Mesothelial cell of epicardium (in vitro differentiated cells): ENCODE data around the gene NUP155. TPM values are rescaled to one million over a fixed set of nuclear protein-coding genes. Genes with fewer than 3 reads are reported as not detected.
"Not testable (repeated sequence)": the region's sequence is repeated elsewhere in the genome, so short reads cannot be mapped to it uniquely, and the experiment has no call there.

Source experiments
- DNase-seq, 2 experiments: peaks; one replicate each; pipeline ENCODE4 v3.0.0; 2021; ENCODE audit warnings: low spot score in 2 of 2; ENCODE audit not compliant: unreplicated experiment in 2 of 2
- H3K27ac Mint-ChIP-seq: 2 replicates; pipeline ENCODE4 v1.8.0; 2021; ENCODE audit warnings: mixed read lengths
- H3K27me3 Mint-ChIP-seq: 2 replicates; pipeline ENCODE4 v1.8.0; 2021; ENCODE audit warnings: low read depth, mixed read lengths
- H3K36me3 Mint-ChIP-seq: 2 replicates; pipeline ENCODE4 v1.8.0; 2021; ENCODE audit warnings: mixed read lengths
- H3K4me1 Mint-ChIP-seq: 2 replicates; pipeline ENCODE4 v1.8.0; 2021; ENCODE audit warnings: mixed read lengths
- H3K4me3 Mint-ChIP-seq: 2 replicates; pipeline ENCODE4 v1.8.0; 2021; ENCODE audit warnings: mild to moderate bottlenecking, moderate library complexity, mixed read lengths
- H3K9me3 Mint-ChIP-seq: 2 replicates; pipeline ENCODE4 v1.8.0; 2021; ENCODE audit warnings: mixed read lengths
- CTCF ChIP-seq: fragments of 200-600 bp; sonication (generic); IDR thresholded peaks from one replicate; pipeline ENCODE4 v1.5.0; 2021; ENCODE audit warnings: antibody characterized with exemption; ENCODE audit not compliant: unreplicated experiment
- total RNA-seq: library from RNA; stranded (reverse); gene quantifications from 3 replicates; pipeline ENCODE4 v1.2.1, GENCODE V29; 2021

Gene NUP155
- total RNA-seq, 1 donor from 2014 or later, result 32.9 TPM

GRCh38 chr5:37391591-37391990 is 20.7 kb upstream of the NUP155 start:
- no peak for DNase-seq
- Mint-ChIP-seq H3K4me1 (no peaks in the 10 kb centered on the region), H3K36me3 (peaks cover 24% of the 10 kb centered on the region), H3K4me3 (no peak overlapping the region), H3K27ac (no peak overlapping the region), H3K27me3 (no peaks in the 10 kb centered on the region), H3K9me3 (no peaks in the 10 kb centered on the region)
- no peak for TF ChIP-seq CTCF

DNA sequence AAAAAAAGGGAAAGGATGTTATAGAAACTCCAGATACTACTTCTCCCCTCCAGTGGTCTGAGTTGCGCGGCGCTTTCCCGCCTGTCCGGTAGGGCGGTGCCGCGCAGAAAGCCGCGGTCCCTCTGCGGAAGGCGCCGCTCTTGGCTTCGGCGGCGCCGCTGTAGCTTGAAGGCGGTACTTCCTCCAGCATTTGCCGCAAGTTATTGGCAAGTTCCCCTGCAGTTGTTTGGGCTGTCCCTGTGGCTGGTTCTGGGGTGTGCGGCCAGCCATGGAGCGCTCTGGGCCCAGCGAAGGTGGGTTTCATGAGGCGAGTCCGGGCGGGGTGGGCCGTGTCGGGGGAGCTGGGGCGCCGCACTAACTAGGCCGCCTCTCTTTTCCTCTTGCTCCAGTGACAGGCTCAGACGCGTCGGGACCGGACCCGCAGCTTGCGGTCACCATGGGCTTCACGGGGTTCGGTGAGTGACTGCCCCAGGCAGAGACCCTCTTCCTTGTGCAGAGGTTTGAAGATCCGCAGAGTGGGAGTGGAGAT is 8.3 kb upstream of the NUP155 start, which contains the start of gene WDR70:
Gene WDR70 (plus strand): TSS at position 219 of the 529 bp plus-strand sequence. CDS start 50 bp downstream, at position 269.
- not testable (repeated sequence) for H3K4me1 Mint-ChIP-seq, H3K36me3 Mint-ChIP-seq, H3K27me3 Mint-ChIP-seq, H3K9me3 Mint-ChIP-seq
- DNase-seq, result peak; percentile 57 to 76
- H3K4me3 Mint-ChIP-seq, result peak within 1 kb of the TSS; percentile 98
- TF ChIP-seq CTCF, result peak; percentile 40
- H3K27ac Mint-ChIP-seq, result peak within 1 kb of the TSS; percentile 90

- not testable (repeated sequence) for H3K4me1 Mint-ChIP-seq, H3K27ac Mint-ChIP-seq, H3K36me3 Mint-ChIP-seq, H3K9me3 Mint-ChIP-seq, H3K27me3 Mint-ChIP-seq, DNase-seq
- peak overlapping the region; percentile 98 for H3K4me3 Mint-ChIP-seq
Measured at GRCh38 chr5:37378066-37378465, 7.2 kb upstream of the NUP155 start.

- Mint-ChIP-seq H3K9me3 (no peaks in the 10 kb centered on the region), H3K27ac (no peak overlapping the region), H3K36me3 (no peaks in the 10 kb centered on the region), H3K4me3 (no peak overlapping the region), H3K4me1 (peaks cover 14% of the 10 kb centered on the region), H3K27me3 (peaks cover 6% of the 10 kb centered on the region)
- DNase-seq, result no peak
- no peak for TF ChIP-seq CTCF
Measured at GRCh38 chr5:37375091-37375490, 4.2 kb upstream of the NUP155 start.

DNA sequence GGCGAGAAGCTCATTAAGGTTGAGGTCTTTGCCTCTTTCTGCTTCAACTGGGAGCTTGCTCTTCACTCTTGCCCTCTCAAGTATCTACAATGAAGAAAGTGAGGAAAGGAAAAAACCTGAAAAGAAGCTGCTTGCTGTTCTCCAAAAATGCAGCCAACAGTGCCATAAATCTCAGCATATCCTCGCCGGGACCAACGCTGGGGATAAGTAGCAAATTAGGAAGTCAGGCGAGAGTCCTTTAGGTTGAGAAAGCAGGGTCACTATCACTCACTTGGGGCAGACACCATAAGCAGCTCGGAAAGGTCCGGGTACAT is 399 bp downstream of the NUP155 start:
- H3K4me3 Mint-ChIP-seq, result peak overlapping the region; percentile 98
- no peaks in the 10 kb centered on the region for H3K9me3 Mint-ChIP-seq
- no peak for DNase-seq
- H3K4me1 Mint-ChIP-seq, result peaks cover 25% of the 10 kb centered on the region
- H3K27me3 Mint-ChIP-seq, result peaks cover under 1% of the 10 kb centered on the region
- no peak for TF ChIP-seq CTCF
- peak overlapping the region; percentile 99 for H3K27ac Mint-ChIP-seq
- H3K36me3 Mint-ChIP-seq, result no peaks in the 10 kb centered on the region

- H3K9me3 Mint-ChIP-seq, result no peaks in the 10 kb centered on the region
- no peak overlapping the region for H3K27ac Mint-ChIP-seq
- no peaks in the 10 kb centered on the region for H3K4me1 Mint-ChIP-seq
- no peak for DNase-seq
- TF ChIP-seq CTCF, result no peak
- peaks cover 12% of the 10 kb centered on the region for H3K36me3 Mint-ChIP-seq
- no peak overlapping the region for H3K4me3 Mint-ChIP-seq
- no peaks in the 10 kb centered on the region for H3K27me3 Mint-ChIP-seq
Measured at GRCh38 chr5:37355161-37355560, 15.7 kb downstream of the NUP155 start.

GRCh38 chr5:37342741-37343140 is 28.2 kb downstream of the NUP155 start:
- not testable (repeated sequence) for H3K9me3 Mint-ChIP-seq, H3K27me3 Mint-ChIP-seq, H3K4me1 Mint-ChIP-seq, DNase-seq, H3K27ac Mint-ChIP-seq, H3K4me3 Mint-ChIP-seq
- H3K36me3 Mint-ChIP-seq, result peaks cover 24% of the 10 kb centered on the region

- peaks cover 27% of the 10 kb centered on the region for H3K36me3 Mint-ChIP-seq
- not testable (repeated sequence) for H3K9me3 Mint-ChIP-seq, H3K27me3 Mint-ChIP-seq, H3K4me3 Mint-ChIP-seq, H3K27ac Mint-ChIP-seq, H3K4me1 Mint-ChIP-seq, DNase-seq
Measured at GRCh38 chr5:37334754-37335153, 36.2 kb downstream of the NUP155 start.
